H7 (cell line): ENCODE measurements around the gene FKBP4. TPM values are rescaled to one million over a fixed set of nuclear protein-coding genes. Genes with fewer than 3 reads are reported as not detected.

Experiments used
- DNase-seq: peaks from one replicate; pipeline ENCODE4 v3.0.0; 2012
- H3K27me3 ChIP-seq: 2 replicates; pipeline ENCODE4 v1.6.0; 2011; ENCODE audit warnings: mild to moderate bottlenecking, low read length; ENCODE audit not compliant: control insufficient read depth, insufficient read depth
- H3K36me3 ChIP-seq: replicated peaks from 2 replicates; pipeline ENCODE4 v1.5.1; 2011; ENCODE audit warnings: low read length; ENCODE audit not compliant: control insufficient read depth, insufficient read depth
- H3K4me3 ChIP-seq: 2 replicates; pipeline ENCODE4 v1.5.1; 2011; ENCODE audit warnings: low read depth, mild to moderate bottlenecking, control low read depth, low read length, moderate library complexity; ENCODE audit not compliant: insufficient read depth
- total RNA-seq: library from RNA; depleted of rRNA; stranded (reverse); fragments of >200 nt; shearing (Covaris generic); gene quantifications from 2 replicates; pipeline ENCODE4 v1.2.3, GENCODE V29; 2014

The FKBP4 gene
- total RNA-seq, 1 experiment from 2014 or later: 147 TPM

DNA sequence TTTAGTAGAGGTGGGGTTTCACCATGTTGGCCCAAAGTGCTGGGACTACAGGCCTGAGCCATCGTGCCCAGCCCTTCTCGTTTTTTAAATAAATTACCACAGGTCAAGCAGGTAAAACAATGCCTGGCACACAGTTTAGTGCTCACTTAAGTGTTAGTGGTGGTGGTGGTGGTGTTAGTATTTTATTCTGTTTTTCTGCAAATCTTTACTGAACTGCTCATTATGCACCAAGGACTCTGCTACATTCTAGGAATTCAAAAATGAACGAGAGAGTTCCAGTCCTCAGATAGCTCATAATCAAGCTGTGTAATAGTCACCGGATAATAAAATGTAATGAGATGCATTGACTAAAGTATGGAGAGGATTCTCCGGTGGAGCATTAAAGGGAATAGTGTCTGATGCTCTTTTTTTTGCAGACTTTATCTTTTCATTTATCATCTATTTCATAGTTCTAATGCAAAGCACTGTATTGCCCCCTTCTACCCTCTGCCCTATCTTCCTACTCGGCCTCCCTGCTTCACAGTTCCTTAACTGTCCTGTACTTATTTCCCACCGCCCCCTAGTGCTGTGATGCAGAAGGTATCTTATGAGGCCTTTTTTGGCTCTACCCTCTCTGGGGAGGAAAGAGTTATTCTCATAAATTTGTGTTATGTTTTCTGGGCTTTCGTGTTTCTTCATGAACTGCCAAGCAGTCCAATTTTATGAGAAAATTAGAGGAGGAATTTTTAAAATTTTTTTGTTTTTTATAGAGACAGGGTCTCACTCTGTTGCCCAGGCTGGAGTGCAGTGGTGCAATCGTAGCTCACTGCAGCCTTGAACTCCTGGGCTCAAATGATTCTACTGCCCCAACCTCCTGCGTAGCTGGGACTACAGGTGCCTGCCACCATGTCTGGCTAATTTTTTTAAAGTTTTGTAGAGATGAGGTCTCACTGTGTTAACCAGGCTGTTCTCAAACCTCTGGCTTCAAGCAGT lies 18.7 kb downstream of the FKBP4 start:
- H3K36me3 ChIP-seq: peaks cover 4% of the 10 kb centered on the region
- peak; percentile 81 for DNase-seq
- H3K4me3 ChIP-seq: peak overlapping the region; percentile 80
- H3K27me3 ChIP-seq: no peaks in the 10 kb centered on the region

DNA sequence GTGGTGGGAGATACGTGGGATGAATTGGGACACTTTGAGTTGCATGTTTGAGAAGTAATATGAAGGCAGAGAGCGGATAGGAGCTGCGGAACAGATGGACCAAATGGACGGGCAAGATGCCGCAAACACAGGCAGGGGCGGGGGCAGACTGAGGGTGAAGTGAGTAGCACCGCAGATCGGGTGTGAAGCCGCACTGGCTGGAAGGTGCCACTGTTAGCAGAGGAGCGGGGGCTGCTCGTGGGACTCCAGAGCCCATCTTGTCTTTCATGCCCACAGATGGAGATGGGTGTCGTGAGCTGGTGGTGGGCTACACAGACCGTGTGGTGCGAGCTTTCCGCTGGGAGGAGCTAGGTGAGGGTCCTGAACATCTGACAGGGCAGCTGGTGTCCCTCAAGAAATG lies 25.0 kb downstream of the FKBP4 start:
- DNase-seq: no peak
- Histone ChIP-seq H3K36me3 (peaks cover 33% of the 10 kb centered on the region), H3K27me3 (no peaks in the 10 kb centered on the region), H3K4me3 (no peak overlapping the region)

DNA sequence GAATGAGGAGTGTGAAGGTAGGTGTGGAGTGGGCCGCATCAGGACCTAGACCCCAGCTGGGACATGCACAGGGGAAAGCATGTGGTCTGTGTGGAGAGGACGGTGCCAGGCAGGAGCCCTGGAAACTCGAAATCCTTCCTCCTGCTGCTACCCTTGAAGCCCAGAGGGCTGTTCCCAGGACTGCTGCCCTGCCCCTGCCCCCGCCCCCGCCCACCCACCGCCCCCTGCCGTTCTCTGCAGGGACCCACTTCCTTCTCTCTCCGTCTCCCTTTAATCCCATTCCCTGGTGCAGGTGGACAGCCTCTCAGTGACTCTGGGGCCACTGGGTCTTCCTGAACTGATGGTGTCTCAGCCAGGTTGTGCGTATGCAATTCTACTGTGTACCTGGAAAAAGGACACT lies 25.7 kb downstream of the FKBP4 start:
- Histone ChIP-seq H3K27me3 (no peaks in the 10 kb centered on the region), H3K36me3 (peaks cover 33% of the 10 kb centered on the region), H3K4me3 (no peak overlapping the region)
- peak; percentile 77 for DNase-seq

DNA sequence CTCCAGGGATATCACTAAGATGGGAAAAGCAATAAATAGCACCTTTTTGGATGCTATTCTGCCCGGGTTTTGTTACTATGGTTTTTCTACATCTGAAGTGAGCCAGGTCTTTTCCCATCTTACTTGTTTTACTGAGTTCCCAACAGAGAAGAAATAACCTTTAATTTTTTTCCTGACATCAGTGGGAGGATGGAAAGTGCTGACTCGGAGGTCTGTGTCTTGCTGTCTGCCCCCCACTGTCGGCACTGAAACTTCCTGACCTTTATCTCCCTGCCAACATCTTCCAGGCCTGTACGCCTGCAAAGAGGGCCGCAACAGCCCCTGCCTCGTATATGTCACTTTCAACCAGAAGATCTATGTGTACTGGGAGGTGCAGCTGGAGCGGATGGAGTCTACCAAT lies 28.7 kb downstream of the FKBP4 start:
- Histone ChIP-seq H3K36me3 (peaks cover 41% of the 10 kb centered on the region), H3K4me3 (no peak overlapping the region), H3K27me3 (no peaks in the 10 kb centered on the region)
- no peak for DNase-seq

DNA sequence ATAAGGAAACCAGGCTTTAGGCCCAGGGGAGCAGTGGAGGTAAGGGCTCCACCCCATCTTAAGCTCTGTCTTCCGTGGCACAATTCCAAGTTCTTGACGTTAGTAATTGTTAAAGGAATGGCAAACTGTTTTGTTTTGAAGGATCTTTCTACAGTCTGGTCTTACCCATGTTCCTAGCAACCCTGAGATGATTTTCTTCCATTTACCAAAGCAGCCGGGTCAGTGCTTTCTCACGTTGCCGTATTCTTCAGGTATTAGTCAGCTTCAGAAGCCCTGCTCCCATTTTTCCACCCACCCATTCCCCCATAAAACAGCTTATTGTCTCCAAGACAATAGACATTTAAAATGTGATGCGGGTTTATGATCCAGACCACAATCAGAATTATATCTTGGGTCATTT lies 29.8 kb downstream of the FKBP4 start:
- H3K27me3 ChIP-seq: no peaks in the 10 kb centered on the region
- DNase-seq: no peak
- H3K4me3 ChIP-seq: no peak overlapping the region
- H3K36me3 ChIP-seq: peaks cover 41% of the 10 kb centered on the region

DNA sequence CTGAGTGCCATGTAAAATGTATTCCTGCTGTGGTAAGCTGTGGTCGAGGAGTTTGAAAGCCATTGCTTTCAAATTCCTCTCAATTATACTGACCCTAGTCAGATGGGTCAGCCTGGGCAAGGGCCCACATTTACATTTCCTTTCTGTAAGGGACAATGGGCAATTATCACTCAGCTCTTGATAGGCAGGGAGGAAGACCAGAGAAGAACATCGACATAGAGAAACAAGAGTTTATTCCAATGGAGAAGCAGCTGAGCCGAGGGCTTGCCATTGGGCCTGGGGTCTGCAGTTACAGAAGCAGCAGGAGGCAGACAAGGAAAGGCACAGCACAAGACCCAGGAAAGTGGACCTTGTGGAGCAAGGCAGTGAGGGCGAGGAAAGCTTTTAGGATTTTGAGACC lies 30.4 kb downstream of the FKBP4 start:
- Histone ChIP-seq H3K27me3 (no peaks in the 10 kb centered on the region), H3K4me3 (no peak overlapping the region), H3K36me3 (peaks cover 40% of the 10 kb centered on the region)
- DNase-seq: peak; percentile 54

DNA sequence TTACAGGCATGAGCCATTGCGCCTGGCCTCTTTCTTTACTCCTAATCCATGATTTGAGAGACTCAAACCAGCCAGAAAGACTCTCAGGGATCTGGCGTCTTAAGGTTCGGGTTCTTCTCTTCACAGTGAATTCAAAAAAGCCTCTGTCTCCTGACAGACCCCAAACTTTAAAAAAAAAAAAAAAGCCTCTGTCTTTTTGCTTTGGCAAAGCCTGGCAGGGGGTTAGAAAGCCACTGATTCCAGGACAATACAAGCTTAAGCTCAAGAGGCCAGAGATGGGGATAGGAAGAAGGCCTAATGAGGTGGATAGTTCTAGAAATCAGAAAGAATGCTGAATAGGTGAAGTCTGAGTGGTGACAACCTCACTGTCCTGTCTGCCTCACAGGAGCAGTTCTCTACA lies 31.3 kb downstream of the FKBP4 start:
- H3K4me3 ChIP-seq: no peak overlapping the region
- H3K36me3 ChIP-seq: peaks cover 33% of the 10 kb centered on the region
- no peaks in the 10 kb centered on the region for H3K27me3 ChIP-seq
- no peak for DNase-seq

DNA sequence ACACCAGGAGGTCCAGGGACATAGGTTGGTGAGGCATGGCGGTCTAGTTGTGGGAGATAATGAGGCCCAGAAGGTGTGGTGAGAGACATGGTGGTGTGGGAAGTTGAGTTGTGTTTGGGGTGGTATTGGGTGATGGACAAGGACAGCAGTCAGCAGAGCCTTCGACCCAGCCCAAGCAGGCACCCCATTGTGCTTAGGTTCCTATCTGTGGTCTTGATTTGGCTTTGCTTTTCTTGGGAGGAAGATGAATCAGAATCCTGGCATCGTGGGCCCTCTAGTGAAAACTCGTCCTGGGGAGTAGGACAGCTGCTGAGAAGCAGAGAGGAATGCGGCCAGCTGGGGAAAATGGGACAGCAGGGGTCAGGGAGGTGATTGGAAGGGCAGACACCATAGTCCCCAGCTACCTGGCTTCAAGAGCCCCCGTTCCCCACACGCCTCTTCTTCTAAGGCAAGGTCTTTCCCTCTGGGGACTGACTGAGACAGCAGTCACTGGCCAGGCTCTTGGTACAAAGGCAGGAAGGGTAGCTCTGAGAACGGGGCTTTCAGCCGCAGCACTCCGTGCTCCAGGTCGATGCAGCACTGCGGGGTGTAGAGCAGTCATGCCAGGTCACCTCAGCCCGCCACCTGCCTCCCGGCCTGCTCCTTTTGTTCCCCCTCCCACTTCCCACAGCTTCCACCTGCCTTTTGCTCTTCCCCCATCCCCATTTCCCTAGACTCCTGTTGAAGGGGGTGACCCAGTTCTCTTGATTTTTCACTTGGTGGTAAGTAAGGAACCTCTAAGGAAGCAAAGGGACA lies 32.1 kb downstream of the FKBP4 start:
- Histone ChIP-seq H3K27me3 (no peaks in the 10 kb centered on the region), H3K36me3 (peaks cover 25% of the 10 kb centered on the region)

DNA sequence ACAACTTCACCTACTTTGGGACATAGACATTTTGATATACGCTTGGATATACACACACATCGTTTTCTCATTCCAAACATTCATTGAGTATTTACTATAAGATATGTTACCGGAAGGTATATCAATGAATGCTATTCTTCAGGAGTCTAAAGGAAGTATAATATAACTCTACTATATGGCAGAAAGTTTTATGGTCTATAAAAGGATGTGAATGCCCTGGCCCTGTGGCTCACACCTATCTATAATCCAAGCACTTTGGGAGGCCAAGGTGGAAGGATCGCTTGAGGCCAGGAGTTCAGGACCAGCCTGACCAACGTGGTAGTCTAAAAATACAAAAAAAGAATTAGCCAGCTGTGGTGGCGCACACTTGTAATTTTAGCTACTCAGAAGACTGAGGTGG lies 34.5 kb downstream of the FKBP4 start:
- DNase-seq: no peak
- H3K4me3 ChIP-seq: no peak overlapping the region
- peaks cover 12% of the 10 kb centered on the region for H3K36me3 ChIP-seq

More for the DNA sequence above, 32.1 kb downstream of the FKBP4 start:
- no peak for DNase-seq
- no peak overlapping the region for H3K4me3 ChIP-seq

DNA sequence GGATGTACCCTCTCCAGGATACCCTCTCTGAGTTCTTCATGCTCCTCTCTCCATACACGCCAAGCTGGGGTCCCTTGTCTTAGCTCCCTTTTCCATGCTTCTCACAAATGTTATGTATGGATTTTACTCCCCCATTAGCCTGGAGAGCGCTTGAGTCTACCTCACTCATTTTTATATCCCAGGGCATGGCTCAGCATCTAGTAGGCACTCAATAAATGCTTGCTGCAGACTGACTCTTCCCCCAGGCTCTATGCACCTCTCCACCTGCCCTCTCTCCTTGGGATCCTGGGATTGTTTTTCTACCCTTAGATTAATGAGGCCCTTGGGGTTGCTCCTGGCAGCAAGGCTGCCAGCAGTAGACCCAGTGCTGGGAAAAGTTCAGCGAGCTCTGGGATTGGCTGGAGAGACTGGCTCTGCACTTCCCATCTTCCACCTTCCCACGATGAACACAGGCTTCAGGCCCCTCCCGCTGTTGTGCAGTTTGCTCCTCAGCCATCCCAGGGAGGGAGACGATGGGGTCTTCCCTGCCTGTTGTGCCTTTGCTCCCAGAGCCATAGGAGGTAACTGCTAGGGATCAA lies 37.9 kb downstream of the FKBP4 start:
- Histone ChIP-seq H3K27me3 (peaks cover 3% of the 10 kb centered on the region; the same call in 1 of the 2 replicates), H3K36me3 (peaks cover 2% of the 10 kb centered on the region), H3K4me3 (no peak overlapping the region)
- no peak for DNase-seq

More for the DNA sequence above, 34.5 kb downstream of the FKBP4 start:
- peaks cover 2% of the 10 kb centered on the region; the same call in 1 of the 2 replicates for H3K27me3 ChIP-seq

DNA sequence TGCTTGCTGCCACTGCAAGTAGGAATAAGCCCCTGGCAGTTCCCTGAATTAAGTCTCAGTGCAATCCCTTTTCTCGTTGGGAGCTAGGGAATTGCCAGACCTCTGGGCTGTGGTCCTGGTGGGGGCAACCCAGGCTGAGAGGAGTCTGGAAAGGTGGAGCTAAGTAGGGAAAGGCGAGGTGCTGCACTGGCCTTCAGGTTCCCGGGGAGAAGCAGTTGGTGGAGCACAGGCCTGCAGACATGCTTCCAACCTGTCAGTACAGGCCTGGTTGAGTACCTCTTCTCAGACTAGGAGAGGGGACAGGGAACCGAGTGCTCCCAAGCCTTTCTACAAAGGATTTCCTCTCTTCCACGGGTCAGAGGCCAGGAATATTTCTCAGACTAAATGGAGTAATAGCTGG lies 38.6 kb downstream of the FKBP4 start:
- no peak for DNase-seq
- Histone ChIP-seq H3K4me3 (no peak overlapping the region), H3K36me3 (no peaks in the 10 kb centered on the region), H3K27me3 (peaks cover 3% of the 10 kb centered on the region; the same call in 1 of the 2 replicates)

DNA sequence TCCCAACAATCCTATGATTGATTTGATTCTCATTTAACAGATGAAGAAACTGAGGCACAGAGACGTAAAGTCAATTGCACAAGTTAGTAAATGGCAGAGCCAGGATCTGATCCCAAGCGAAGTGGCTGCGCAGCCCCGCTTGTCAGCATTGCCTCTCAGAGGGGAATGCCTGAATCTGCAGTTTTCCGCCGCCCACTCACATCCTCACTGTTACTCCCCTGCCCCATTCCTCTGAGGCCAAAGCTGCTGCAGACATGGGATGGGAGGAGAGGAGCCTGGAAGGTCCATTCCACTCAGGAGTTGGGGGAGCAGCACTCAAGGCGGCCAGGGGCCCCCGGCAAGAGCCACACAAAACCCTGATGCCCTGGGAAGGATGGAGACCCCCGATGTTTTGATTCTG lies 39.0 kb downstream of the FKBP4 start:
- Histone ChIP-seq H3K27me3 (peaks cover 3% of the 10 kb centered on the region; the same call in 1 of the 2 replicates), H3K36me3 (no peaks in the 10 kb centered on the region), H3K4me3 (no peak overlapping the region)
- peak; percentile 63 for DNase-seq

DNA sequence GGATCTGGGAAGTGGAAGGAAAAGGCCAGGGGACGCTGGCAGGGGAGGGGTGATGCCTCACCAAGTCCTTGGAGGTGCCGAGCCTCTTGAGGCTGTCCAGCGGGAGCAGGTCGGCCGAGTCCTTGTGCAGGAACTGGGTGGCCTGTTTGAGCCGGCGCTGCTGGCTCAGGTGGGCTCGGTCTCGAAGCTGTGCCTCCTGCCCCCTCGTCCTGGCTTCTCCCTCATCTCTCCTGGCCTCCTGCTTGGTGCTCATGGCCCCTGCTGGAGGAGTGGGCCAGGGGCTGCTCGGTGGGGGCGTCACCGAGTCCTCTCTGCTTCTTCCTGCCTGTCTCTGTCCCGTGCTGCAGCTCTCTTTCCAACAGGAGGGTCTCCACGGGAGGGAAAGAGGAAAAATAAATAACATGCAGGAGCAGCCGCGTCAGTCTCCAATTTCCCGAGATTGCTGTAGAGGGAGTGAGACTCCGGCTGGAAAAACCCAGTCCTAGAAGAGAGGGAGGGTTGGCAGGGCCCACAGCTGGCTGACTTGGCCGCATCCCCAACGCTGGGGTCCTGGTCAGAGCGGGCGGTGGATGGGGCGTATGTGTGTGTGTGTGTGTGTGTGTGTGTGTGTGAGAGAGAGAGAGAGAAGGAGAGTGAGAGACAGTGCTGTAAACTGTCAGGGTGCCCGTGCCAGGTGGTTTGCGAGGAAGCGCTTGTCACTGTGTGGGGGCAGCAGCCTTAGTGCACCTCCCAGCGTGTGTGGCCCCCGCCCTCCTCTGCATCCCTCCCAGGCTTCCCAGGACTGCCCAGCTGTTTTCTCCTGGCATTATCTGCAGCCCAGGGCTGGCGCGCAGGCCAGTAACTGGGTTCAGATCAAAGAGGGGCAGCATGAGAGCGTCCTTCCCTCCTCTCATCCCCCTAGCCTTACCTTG lies 40.1 kb downstream of the FKBP4 start, which contains the start of gene NRIP2:
TSS of gene NRIP2 (minus strand) at position 455 of the 911 bp plus-strand sequence. CDS start at position 403, 52 bp downstream.
- peak; percentile 86 for DNase-seq
- Histone ChIP-seq H3K4me3 (peak within 1 kb of the TSS; percentile 2; the same call in 1 of the 2 replicates), H3K36me3 (no peaks in the 10 kb centered on the region), H3K27me3 (peaks cover 3% of the 10 kb centered on the region; the same call in 1 of the 2 replicates)
